ENCODE results near the gene ZNF595.
"Not testable (repeated sequence)": the region's sequence is repeated elsewhere in the genome, so short reads cannot be mapped to it uniquely, and the experiment has no call there.

ZNF595 gene

GRCh38 chr4:64733-65132 is 11.6 kb downstream of the ZNF595 start:
- not testable (repeated sequence) for H3K27ac ChIP-seq; H3K4me3 ChIP-seq; DNase-seq (ENCODE audit: low spot score)

- TF ChIP-seq, protein P1, sequence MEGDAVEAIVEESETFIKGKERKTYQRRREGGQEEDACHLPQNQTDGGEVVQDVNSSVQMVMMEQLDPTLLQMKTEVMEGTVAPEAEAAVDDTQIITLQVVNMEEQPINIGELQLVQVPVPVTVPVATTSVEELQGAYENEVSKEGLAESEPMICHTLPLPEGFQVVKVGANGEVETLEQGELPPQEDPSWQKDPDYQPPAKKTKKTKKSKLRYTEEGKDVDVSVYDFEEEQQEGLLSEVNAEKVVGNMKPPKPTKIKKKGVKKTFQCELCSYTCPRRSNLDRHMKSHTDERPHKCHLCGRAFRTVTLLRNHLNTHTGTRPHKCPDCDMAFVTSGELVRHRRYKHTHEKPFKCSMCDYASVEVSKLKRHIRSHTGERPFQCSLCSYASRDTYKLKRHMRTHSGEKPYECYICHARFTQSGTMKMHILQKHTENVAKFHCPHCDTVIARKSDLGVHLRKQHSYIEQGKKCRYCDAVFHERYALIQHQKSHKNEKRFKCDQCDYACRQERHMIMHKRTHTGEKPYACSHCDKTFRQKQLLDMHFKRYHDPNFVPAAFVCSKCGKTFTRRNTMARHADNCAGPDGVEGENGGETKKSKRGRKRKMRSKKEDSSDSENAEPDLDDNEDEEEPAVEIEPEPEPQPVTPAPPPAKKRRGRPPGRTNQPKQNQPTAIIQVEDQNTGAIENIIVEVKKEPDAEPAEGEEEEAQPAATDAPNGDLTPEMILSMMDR (IDR thresholded peaks at IDR 0.05) = no peak
- DNase-seq (ENCODE audit: low spot score) = no peak
- Histone ChIP-seq H3K27ac (no peak overlapping the region), H3K4me3 (no peak overlapping the region)
Measured at GRCh38 chr4:71830-72229, 18.7 kb downstream of the ZNF595 start.

DNA sequence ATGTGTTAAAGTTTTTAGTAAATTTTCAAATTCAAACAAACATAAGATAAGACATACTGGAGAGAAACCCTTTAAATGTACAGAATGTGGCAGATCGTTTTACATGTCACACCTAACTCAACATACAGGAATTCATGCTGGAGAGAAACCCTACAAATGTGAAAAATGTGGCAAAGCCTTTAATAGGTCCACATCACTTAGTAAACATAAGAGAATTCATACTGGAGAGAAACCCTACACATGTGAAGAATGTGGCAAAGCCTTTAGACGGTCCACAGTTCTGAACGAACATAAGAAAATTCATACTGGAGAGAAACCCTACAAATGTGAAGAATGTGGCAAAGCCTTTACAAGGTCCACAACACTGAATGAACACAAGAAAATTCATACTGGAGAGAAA is 32.8 kb downstream of the ZNF595 start:
- Histone ChIP-seq H3K27ac (no peak overlapping the region), H3K4me3 (peak overlapping the region; percentile 2)
- no peak for DNase-seq (ENCODE audit: low spot score)
- TF ChIP-seq, protein P1 (IDR thresholded peaks at IDR 0.05) = no peak

GRCh38 chr4:86559-87324 is 33.6 kb downstream of the ZNF595 start:
- not testable (repeated sequence) for DNase-seq (ENCODE audit: low spot score); H3K27ac ChIP-seq
- peak overlapping the region; percentile 10 for H3K4me3 ChIP-seq

- H3K4me3 ChIP-seq = no peak overlapping the region
- DNase-seq (ENCODE audit: low spot score) = no peak
- H3K27ac ChIP-seq = no peak overlapping the region
- TF ChIP-seq, protein P1 (IDR thresholded peaks at IDR 0.05) = no peak
Measured at GRCh38 chr4:98386-98785, 45.3 kb downstream of the ZNF595 start.

DNA sequence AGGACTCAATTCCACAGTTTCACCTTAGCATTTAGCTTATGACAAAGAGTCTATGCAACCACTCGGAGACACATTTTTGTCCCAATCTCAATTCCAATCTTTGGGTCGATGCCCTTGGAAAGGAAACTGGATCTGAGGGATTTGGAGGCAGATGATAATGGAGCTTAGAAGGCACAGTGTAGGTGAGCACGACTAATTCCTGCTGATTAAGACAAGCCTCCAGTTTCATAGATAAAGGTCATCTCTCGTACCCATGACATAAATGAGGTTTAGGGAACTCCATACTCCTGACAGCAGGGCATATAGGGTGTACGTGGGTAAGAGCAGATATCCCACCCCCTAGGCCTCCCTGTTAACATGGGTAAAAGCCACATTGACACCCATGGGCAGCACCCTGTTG is 46.7 kb downstream of the ZNF595 start:
- Histone ChIP-seq H3K27ac (no peak overlapping the region), H3K4me3 (no peak overlapping the region)
- TF ChIP-seq, protein P1 (IDR thresholded peaks at IDR 0.05) = no peak
- DNase-seq (ENCODE audit: low spot score) = no peak

DNA sequence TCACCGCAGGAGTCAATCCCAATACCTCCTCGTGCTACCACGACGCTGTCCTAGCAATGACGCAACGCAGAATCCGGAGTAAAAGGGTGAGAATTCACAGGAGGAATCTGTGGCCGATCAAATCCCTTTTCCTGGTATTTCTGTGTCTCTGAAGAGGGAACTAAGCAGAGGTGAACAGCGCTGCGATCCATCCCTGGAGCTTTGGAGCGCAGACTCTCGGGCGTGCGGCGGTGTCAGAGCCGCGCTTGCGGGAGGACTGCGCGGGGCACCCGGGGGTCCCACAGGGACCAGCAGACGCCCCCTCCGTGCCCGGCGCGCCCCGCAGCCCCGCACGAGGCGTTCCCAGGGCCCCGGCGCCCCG is 53.9 kb downstream of the ZNF595 start:
- Histone ChIP-seq H3K27ac (no peak overlapping the region), H3K4me3 (peak overlapping the region; percentile 58)
- TF ChIP-seq, protein P1 (IDR thresholded peaks at IDR 0.05) = no peak
- no peak for DNase-seq (ENCODE audit: low spot score)
